HCT116 (cell line): ENCODE results near the gene FGF14. TPM values are rescaled to one million over a fixed set of nuclear protein-coding genes. Genes with fewer than 3 reads are reported as not detected.

Source experiments
- ATAC-seq: fragments of 200-7000 bp; cut with Tn5 transposase; 2 replicates; pipeline ENCODE4 v1.9.1; 2020; ENCODE audit warnings: mild to moderate bottlenecking, moderate library complexity
- BruUV-seq: library from RNA; stranded (reverse); fragments of 400-500 nt; replicated peaks from 2 replicates; lab custom pipeline; 2021; lab: Mats Ljungman, UMichigan
- CTCF ChIA-PET: fragments of 300-600 bp; sonication (Branson Sonifier 250); formaldehyde crosslinking; loops from one replicate; lab custom pipeline; 2021; ENCODE audit warnings: antibody characterized with exemption; lab: Charles Lee
- POLR2A ChIA-PET: fragments of 300-600, 350-600 bp; sonication (Branson Sonifier 250); formaldehyde crosslinking; loops from one replicate; lab custom pipeline; 2021; ENCODE audit warnings: antibody characterized with exemption; lab: Charles Lee
- RAD21 ChIA-PET, 2 experiments: fragments of 300-600 bp; sonication (Branson Sonifier 250); formaldehyde crosslinking; loops; one replicate each; lab custom pipeline; 2023; ENCODE audit warnings: low total read pairs in 2 of 2; ENCODE audit not compliant: uncharacterized antibody in 2 of 2, unreplicated experiment in 2 of 2, low non-redundant PET in 1 of 2; lab: Charles Lee
- DNase-seq: peaks from one replicate; pipeline ENCODE4 v3.0.0-alpha.2; 2010; ENCODE audit warnings: low read depth, low spot score
- H2AFZ ChIP-seq: fragments of 200-600 bp; shearing (Covaris generic), sonication (generic); 2 replicates; pipeline ENCODE4 v1.6.1; 2017; ENCODE audit warnings: low read depth, mixed run types, mixed read lengths, antibody characterized with exemption, low read length; ENCODE audit not compliant: poor library complexity, severe bottlenecking
- H3K27ac ChIP-seq: 2 replicates; pipeline ENCODE4 v1.5.1; 2012; ENCODE audit warnings: low read depth, low read length
- H3K27me3 ChIP-seq: fragments of 200-600 bp; sonication (generic); 2 replicates; pipeline ENCODE4 v1.6.1; 2016; ENCODE audit warnings: mixed run types, low read length, mixed read lengths; ENCODE audit not compliant: insufficient read depth
- H3K36me3 ChIP-seq, 2 experiments: fragments of 200-500 bp in 1 of 2; fragments of 200-600 bp in 1 of 2; sonication (Bioruptor generic) in 1 of 2; sonication (generic) in 1 of 2; 2 replicates each; pipeline versions ENCODE4 v1.5.1 to v1.6.1; 2014 to 2016; ENCODE audit warnings: low read length in 2 of 2, inconsistent platforms in 1 of 2, mixed read lengths in 1 of 2, mixed run types in 1 of 2; ENCODE audit not compliant: insufficient read depth in 2 of 2, control insufficient read depth in 1 of 2
- H3K4me1 ChIP-seq, 2 experiments: fragments of 200-600 bp in 1 of 2; sonication (generic) in 1 of 2; 2 replicates each; pipeline versions ENCODE4 v1.5.1 to v1.6.1; 2012 to 2017; ENCODE audit warnings: low read length in 2 of 2, inconsistent platforms in 1 of 2, mild to moderate bottlenecking in 1 of 2, mixed read lengths in 1 of 2, mixed run types in 1 of 2, moderate library complexity in 1 of 2; ENCODE audit not compliant: insufficient read depth in 2 of 2, control insufficient read depth in 1 of 2
- H3K4me2 ChIP-seq: fragments of 200-600 bp; sonication (generic); 2 replicates; pipeline ENCODE4 v1.6.1; 2017; ENCODE audit warnings: mixed run types, low read length, mixed read lengths
- H3K4me3 ChIP-seq, 2 experiments: fragments of 200-600 bp in 1 of 2; sonication (generic) in 1 of 2; replicated peaks in 1 of 2; 2 replicates each; pipeline ENCODE4 v1.5.1; 2011 to 2016; ENCODE audit warnings: low read length in 2 of 2, control low read depth in 1 of 2, low read depth in 1 of 2, mild to moderate bottlenecking in 1 of 2, mixed read lengths in 1 of 2, mixed run types in 1 of 2
- H3K79me2 ChIP-seq: fragments of 200-600 bp; sonication (generic); 2 replicates; pipeline ENCODE4 v1.6.1; 2017; ENCODE audit warnings: mild to moderate bottlenecking, mixed run types, low read length, moderate library complexity, mixed read lengths; ENCODE audit not compliant: insufficient read depth
- H3K9ac ChIP-seq: fragments of 200-600 bp; sonication (generic); 2 replicates; pipeline ENCODE4 v1.6.1; 2016; ENCODE audit warnings: low read length, mixed read lengths
- H3K9me2 ChIP-seq: fragments of 200-600 bp; sonication (generic), shearing (Covaris generic); 2 replicates; pipeline ENCODE4 v1.6.1; 2017; ENCODE audit warnings: mixed run types, mild to moderate bottlenecking, moderate library complexity; ENCODE audit not compliant: insufficient read depth
- H3K9me3 ChIP-seq, 2 experiments: fragments of 200-500 bp in 1 of 2; fragments of 200-600 bp in 1 of 2; sonication (Bioruptor generic) in 1 of 2; sonication (generic) in 1 of 2; 2 replicates each; pipeline ENCODE4 v1.6.1; 2014 to 2017; ENCODE audit warnings: low read length in 2 of 2, mixed read lengths in 2 of 2, inconsistent platforms in 1 of 2, low read depth in 1 of 2, mild to moderate bottlenecking in 1 of 2, mixed run types in 1 of 2, moderate library complexity in 1 of 2; ENCODE audit not compliant: control insufficient read depth in 1 of 2, insufficient read depth in 1 of 2
- H4K20me1 ChIP-seq: fragments of 200-600 bp; sonication (generic), shearing (Covaris generic); 2 replicates; pipeline ENCODE4 v1.6.1; 2017; ENCODE audit warnings: mixed run types, mild to moderate bottlenecking, moderate library complexity; ENCODE audit not compliant: insufficient read depth
- CBX3 ChIP-seq: IDR thresholded peaks from 2 replicates; pipeline ENCODE4 v1.6.1; 2012; ENCODE audit warnings: low read depth
- CEBPB ChIP-seq: IDR thresholded peaks from 2 replicates; pipeline ENCODE4 v1.6.1; 2012; ENCODE audit warnings: low read depth
- EGR1 ChIP-seq: IDR thresholded peaks from 2 replicates; pipeline ENCODE4 v1.6.1; 2012; ENCODE audit warnings: low read depth
- ELF1 ChIP-seq: IDR thresholded peaks from 2 replicates; pipeline ENCODE4 v1.6.1; 2012; ENCODE audit warnings: low read depth, borderline replicate concordance
- EZH2 ChIP-seq: fragments of 200-600 bp; sonication (generic); IDR thresholded peaks from 2 replicates; pipeline ENCODE4 v1.6.1; 2017; ENCODE audit warnings: antibody characterized with exemption, mixed run types
- EZH2phosphoT487 ChIP-seq: fragments of 200-600 bp; IDR thresholded peaks from 2 replicates; pipeline ENCODE4 v1.6.1; 2018; ENCODE audit warnings: antibody characterized with exemption, borderline replicate concordance
- JUND ChIP-seq: IDR thresholded peaks from 2 replicates; pipeline ENCODE4 v1.6.1; 2012
- POLR2AphosphoS5 ChIP-seq: IDR thresholded peaks from 2 replicates; pipeline ENCODE4 v1.6.1; 2011; ENCODE audit warnings: mild to moderate bottlenecking, low read depth, low read length, moderate library complexity
- SP1 ChIP-seq: IDR thresholded peaks from 2 replicates; pipeline ENCODE4 v1.6.1; 2012; ENCODE audit warnings: low read depth
- SRF ChIP-seq: IDR thresholded peaks from 2 replicates; pipeline ENCODE4 v1.6.1; 2012; ENCODE audit warnings: low read depth
- ZFX ChIP-seq: fragments of 450-650 bp; IDR thresholded peaks from 2 replicates; pipeline ENCODE4 v1.6.1; 2017
- ZNF274 ChIP-seq: fragments of 200-500 bp; sonication (Bioruptor generic); IDR thresholded peaks from 2 replicates; pipeline ENCODE4 v1.6.1; 2014; ENCODE audit warnings: mild to moderate bottlenecking, low read depth, low read length, inconsistent platforms
- intact Hi-C: fragments of 100-400 bp; cut with micrococcal nuclease; formaldehyde crosslinking; loops from 2 replicates; pipeline ENCODE4 v1.10.0; 2022
- total RNA-seq: library from RNA; stranded (reverse); gene quantifications from one replicate; pipeline ENCODE4 v1.2.1, GENCODE V29; 2021; ENCODE audit not compliant: unreplicated experiment
- TF ChIP-seq, protein P1 (sequence below): IDR thresholded peaks from 2 replicates; pipeline ENCODE4 v1.6.1; 2011; ENCODE audit warnings: mild to moderate bottlenecking, low read length, moderate library complexity; ENCODE audit not compliant: insufficient replicate concordance; ENCODE audit errors: extremely low read depth
- TF ChIP-seq, protein P2 (sequence below): IDR thresholded peaks from 2 replicates; pipeline ENCODE4 v1.6.1; 2012; ENCODE audit warnings: low read depth
- TF ChIP-seq, protein P3 (sequence below): IDR thresholded peaks from 2 replicates; pipeline ENCODE4 v1.6.1; 2012

FGF14 gene
- total RNA-seq, 1 experiment from 2014 or later, result not detected

DNA sequence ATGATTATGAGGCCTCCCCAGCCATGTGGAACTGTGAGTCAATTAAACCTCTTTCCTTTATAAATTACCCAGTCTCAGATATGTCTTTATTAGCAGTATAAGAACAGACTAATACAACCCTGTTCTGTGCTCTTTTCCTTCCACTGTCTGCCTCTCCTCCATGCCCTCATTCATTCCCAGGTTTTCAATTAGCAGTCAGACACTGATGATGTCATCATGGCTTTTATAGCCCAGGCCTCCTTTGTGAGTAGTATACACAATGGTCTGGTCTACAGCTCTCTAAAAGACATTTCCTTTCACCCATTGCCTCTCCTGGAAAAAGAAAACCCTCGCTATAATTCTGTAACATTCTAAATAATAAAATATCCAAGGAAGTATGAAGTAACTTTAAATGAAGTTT, 25.5 kb downstream of the FGF14 start:
- Histone ChIP-seq H3K9ac (no peak overlapping the region), H3K9me3 (no peaks in the 10 kb centered on the region), H3K27ac (no peak overlapping the region), H2AFZ (no peak overlapping the region), H3K4me3 (no peak overlapping the region), H3K4me2 (no peak overlapping the region), H3K27me3 (no peaks in the 10 kb centered on the region), H4K20me1 (no peaks in the 10 kb centered on the region), H3K4me1 (no peaks in the 10 kb centered on the region), H3K79me2 (no peaks in the 10 kb centered on the region), H3K36me3 (no peaks in the 10 kb centered on the region), H3K9me2 (no peaks in the 10 kb centered on the region)
- ATAC-seq (no peak), DNase-seq (no peak)
- no TSS peak for BruUV-seq
- intact Hi-C loops, result no loop called here
- ChIA-PET CTCF (no interaction called here), RAD21 (no interaction called here), POLR2A (no interaction called here)
- TF ChIP-seq ELF1 (no peak), ZNF274 (no peak), JUND (no peak), EZH2 (no peak), CEBPB (no peak), CBX3 (no peak), POLR2AphosphoS5 (no peak), ZFX (no peak), EGR1 (no peak), EZH2phosphoT487 (no peak), SP1 (no peak), SRF (no peak)
- TF ChIP-seq, protein P1, sequence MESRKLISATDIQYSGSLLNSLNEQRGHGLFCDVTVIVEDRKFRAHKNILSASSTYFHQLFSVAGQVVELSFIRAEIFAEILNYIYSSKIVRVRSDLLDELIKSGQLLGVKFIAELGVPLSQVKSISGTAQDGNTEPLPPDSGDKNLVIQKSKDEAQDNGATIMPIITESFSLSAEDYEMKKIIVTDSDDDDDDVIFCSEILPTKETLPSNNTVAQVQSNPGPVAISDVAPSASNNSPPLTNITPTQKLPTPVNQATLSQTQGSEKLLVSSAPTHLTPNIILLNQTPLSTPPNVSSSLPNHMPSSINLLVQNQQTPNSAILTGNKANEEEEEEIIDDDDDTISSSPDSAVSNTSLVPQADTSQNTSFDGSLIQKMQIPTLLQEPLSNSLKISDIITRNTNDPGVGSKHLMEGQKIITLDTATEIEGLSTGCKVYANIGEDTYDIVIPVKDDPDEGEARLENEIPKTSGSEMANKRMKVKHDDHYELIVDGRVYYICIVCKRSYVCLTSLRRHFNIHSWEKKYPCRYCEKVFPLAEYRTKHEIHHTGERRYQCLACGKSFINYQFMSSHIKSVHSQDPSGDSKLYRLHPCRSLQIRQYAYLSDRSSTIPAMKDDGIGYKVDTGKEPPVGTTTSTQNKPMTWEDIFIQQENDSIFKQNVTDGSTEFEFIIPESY, result no peak
- TF ChIP-seq, protein P2, sequence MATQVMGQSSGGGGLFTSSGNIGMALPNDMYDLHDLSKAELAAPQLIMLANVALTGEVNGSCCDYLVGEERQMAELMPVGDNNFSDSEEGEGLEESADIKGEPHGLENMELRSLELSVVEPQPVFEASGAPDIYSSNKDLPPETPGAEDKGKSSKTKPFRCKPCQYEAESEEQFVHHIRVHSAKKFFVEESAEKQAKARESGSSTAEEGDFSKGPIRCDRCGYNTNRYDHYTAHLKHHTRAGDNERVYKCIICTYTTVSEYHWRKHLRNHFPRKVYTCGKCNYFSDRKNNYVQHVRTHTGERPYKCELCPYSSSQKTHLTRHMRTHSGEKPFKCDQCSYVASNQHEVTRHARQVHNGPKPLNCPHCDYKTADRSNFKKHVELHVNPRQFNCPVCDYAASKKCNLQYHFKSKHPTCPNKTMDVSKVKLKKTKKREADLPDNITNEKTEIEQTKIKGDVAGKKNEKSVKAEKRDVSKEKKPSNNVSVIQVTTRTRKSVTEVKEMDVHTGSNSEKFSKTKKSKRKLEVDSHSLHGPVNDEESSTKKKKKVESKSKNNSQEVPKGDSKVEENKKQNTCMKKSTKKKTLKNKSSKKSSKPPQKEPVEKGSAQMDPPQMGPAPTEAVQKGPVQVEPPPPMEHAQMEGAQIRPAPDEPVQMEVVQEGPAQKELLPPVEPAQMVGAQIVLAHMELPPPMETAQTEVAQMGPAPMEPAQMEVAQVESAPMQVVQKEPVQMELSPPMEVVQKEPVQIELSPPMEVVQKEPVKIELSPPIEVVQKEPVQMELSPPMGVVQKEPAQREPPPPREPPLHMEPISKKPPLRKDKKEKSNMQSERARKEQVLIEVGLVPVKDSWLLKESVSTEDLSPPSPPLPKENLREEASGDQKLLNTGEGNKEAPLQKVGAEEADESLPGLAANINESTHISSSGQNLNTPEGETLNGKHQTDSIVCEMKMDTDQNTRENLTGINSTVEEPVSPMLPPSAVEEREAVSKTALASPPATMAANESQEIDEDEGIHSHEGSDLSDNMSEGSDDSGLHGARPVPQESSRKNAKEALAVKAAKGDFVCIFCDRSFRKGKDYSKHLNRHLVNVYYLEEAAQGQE, result no peak
- TF ChIP-seq, protein P3, sequence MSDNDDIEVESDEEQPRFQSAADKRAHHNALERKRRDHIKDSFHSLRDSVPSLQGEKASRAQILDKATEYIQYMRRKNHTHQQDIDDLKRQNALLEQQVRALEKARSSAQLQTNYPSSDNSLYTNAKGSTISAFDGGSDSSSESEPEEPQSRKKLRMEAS, result no peak
